Memory B cell (primary cell): Measurements from ENCODE around the gene FTO.
A peak's percentile ranks its signal among the peaks of the same experiment; 100 is the strongest.
"Not testable (repeated sequence)": the region's sequence is repeated elsewhere in the genome, so short reads cannot be mapped to it uniquely, and the experiment has no call there.

Source experiments
- ATAC-seq: fragments of 150-1000 bp; cut with Tn5 transposase; 2 replicates; pipeline ENCODE4 v1.10.0; 2021; ENCODE audit warnings: low read depth, mild to moderate bottlenecking, moderate library complexity
- DNase-seq, 2 donors: peaks; one replicate each; pipeline ENCODE4 v3.0.0; 2022; ENCODE audit warnings: low spot score in 2 of 2
- H3K27ac Mint-ChIP-seq: one replicate; pipeline ENCODE4 v1.8.0; 2022; ENCODE audit warnings: mild to moderate bottlenecking, moderate library complexity, mixed read lengths
- H3K27me3 Mint-ChIP-seq: one replicate; pipeline ENCODE4 v1.8.0; 2022; ENCODE audit warnings: mixed read lengths
- H3K36me3 Mint-ChIP-seq: one replicate; pipeline ENCODE4 v1.8.0; 2022; ENCODE audit warnings: mild to moderate bottlenecking, mixed read lengths
- H3K4me1 Mint-ChIP-seq: one replicate; pipeline ENCODE4 v1.8.0; 2022; ENCODE audit warnings: mixed read lengths
- H3K4me3 Mint-ChIP-seq: one replicate; pipeline ENCODE4 v1.8.0; 2022; ENCODE audit warnings: mild to moderate bottlenecking, moderate library complexity, mixed read lengths
- H3K9me3 Mint-ChIP-seq: one replicate; pipeline ENCODE4 v1.8.0; 2022; ENCODE audit warnings: mixed read lengths

Gene FTO

GRCh38 chr16:53703590-53704444 lies at the start of gene FTO, which contains the start of gene RPGRIP1L:
FTO (plus strand) TSS chr16:53704156.
RPGRIP1L (minus strand) TSS chr16:53703859; CDS start chr16:53700723, 3,136 bp downstream.
- peaks cover 9% of the 10 kb centered on the region for H3K36me3 Mint-ChIP-seq
- no peaks in the 10 kb centered on the region for H3K27me3 Mint-ChIP-seq
- H3K4me3 Mint-ChIP-seq = peak within 1 kb of the TSS; percentile 96
- peak within 1 kb of the TSS; percentile 93 for H3K27ac Mint-ChIP-seq
- ATAC-seq = peak; percentile 92
- H3K4me1 Mint-ChIP-seq = peaks cover 21% of the 10 kb centered on the region
- H3K9me3 Mint-ChIP-seq = no peaks in the 10 kb centered on the region
- peak; percentile 90 to 96 for DNase-seq

DNA sequence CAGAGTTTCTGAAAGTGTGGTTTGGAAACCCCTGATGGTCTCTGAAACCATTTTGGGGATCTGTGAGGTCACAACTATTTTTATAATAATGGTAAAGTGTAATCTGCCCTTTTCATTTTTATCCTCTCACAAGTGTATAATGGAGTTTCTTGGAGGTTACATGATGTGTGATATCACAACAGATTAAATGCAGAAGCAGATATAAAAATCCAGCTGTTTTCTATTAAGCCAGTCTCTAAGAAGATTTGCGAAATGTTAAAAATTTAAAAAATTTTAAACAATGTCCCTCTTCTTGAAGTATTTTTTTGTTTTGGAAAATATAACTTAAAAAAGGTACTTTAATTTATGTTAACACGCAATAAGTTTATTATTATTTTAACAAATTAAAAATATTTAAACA lies 49.0 kb upstream of the FTO start:
- DNase-seq (no peak), ATAC-seq (no peak)
- Mint-ChIP-seq H3K4me3 (no peak overlapping the region), H3K36me3 (peaks cover 20% of the 10 kb centered on the region), H3K27ac (no peak overlapping the region), H3K4me1 (no peaks in the 10 kb centered on the region), H3K27me3 (no peaks in the 10 kb centered on the region), H3K9me3 (no peaks in the 10 kb centered on the region)

- Mint-ChIP-seq H3K9me3 (no peaks in the 10 kb centered on the region), H3K4me3 (no peak overlapping the region), H3K27ac (no peak overlapping the region), H3K4me1 (no peaks in the 10 kb centered on the region), H3K27me3 (no peaks in the 10 kb centered on the region), H3K36me3 (peaks cover 4% of the 10 kb centered on the region)
- ATAC-seq (no peak), DNase-seq (no peak)
Observed at GRCh38 chr16:53662072-53662471, 41.9 kb upstream of the FTO start.

- Mint-ChIP-seq H3K4me3 (no peak overlapping the region), H3K27ac (no peak overlapping the region), H3K9me3 (no peaks in the 10 kb centered on the region), H3K36me3 (no peaks in the 10 kb centered on the region), H3K27me3 (no peaks in the 10 kb centered on the region), H3K4me1 (no peaks in the 10 kb centered on the region)
- DNase-seq (no peak), ATAC-seq (no peak)
Observed at GRCh38 chr16:53664724-53665345, 39.1 kb upstream of the FTO start.

DNA sequence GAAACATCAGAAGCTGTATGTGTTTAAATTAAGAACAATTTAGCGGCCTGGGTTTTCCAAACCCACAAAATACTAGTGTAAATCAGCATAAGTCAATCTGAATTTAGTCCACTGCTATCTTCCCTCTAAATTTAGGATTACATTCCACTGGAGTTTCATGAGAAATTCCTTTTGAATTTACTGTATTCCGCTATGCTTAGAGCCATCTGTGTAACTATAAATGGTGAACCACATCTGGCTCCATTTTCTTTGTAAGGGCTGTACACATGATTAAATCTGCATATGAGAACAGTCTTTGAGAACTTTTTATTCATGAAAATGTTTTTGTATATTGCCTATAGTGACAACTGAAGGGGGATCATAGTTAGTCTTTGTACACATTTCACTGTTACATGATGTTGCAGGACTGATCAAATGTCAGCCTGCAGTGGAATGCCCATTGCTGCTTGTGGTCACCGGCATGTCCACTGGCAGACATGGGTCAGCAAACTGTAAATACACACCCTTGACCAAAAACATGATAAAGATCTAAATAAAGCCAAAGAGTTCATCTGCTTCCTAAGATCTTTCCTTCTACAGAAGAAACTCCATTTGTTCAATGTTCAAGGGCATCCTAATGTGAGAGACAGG lies 37.1 kb upstream of the FTO start:
- Mint-ChIP-seq H3K27ac (no peak overlapping the region), H3K4me1 (no peaks in the 10 kb centered on the region), H3K36me3 (peaks cover 2% of the 10 kb centered on the region), H3K27me3 (no peaks in the 10 kb centered on the region), H3K9me3 (no peaks in the 10 kb centered on the region), H3K4me3 (no peak overlapping the region)
- ATAC-seq (no peak), DNase-seq (no peak)

- Mint-ChIP-seq H3K9me3 (no peaks in the 10 kb centered on the region), H3K4me3 (no peak overlapping the region), H3K4me1 (no peaks in the 10 kb centered on the region), H3K27ac (no peak overlapping the region), H3K36me3 (peaks cover 2% of the 10 kb centered on the region), H3K27me3 (no peaks in the 10 kb centered on the region)
- no peak for DNase-seq
- ATAC-seq = no peak
Observed at GRCh38 chr16:53668869-53669268, 35.1 kb upstream of the FTO start.

DNA sequence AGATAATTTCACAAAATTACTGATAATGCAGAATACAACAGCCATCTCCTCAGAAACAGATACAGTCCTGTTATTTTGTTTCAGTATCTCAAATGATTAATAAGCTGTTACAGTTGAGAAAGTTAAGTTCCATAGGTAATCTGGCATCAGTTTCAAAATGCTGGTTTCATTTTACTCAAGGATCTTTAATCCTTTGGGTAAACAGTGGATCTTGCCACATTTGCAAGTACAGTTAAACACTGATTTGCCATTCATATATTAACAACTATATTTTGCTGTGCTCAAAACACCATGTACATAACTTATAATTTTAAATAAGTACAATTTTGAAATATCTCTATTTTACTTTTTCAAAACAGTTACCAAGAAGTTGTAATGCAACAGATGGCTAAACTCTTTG lies 31.5 kb upstream of the FTO start:
- H3K4me1 Mint-ChIP-seq = no peaks in the 10 kb centered on the region
- no peak overlapping the region for H3K27ac Mint-ChIP-seq
- DNase-seq (no peak), ATAC-seq (no peak)
- H3K36me3 Mint-ChIP-seq = peaks cover 2% of the 10 kb centered on the region
- H3K4me3 Mint-ChIP-seq = no peak overlapping the region
- no peaks in the 10 kb centered on the region for H3K27me3 Mint-ChIP-seq
- H3K9me3 Mint-ChIP-seq = no peaks in the 10 kb centered on the region

GRCh38 chr16:53673189-53673588 lies 30.8 kb upstream of the FTO start:
- ATAC-seq (no peak), DNase-seq (no peak)
- Mint-ChIP-seq H3K27me3 (no peaks in the 10 kb centered on the region), H3K36me3 (peaks cover 2% of the 10 kb centered on the region), H3K27ac (no peak overlapping the region), H3K9me3 (no peaks in the 10 kb centered on the region), H3K4me3 (no peak overlapping the region), H3K4me1 (no peaks in the 10 kb centered on the region)

GRCh38 chr16:53678155-53678554 lies 25.8 kb upstream of the FTO start:
- Mint-ChIP-seq H3K4me1 (no peaks in the 10 kb centered on the region), H3K4me3 (no peak overlapping the region), H3K27ac (no peak overlapping the region), H3K9me3 (no peaks in the 10 kb centered on the region), H3K27me3 (no peaks in the 10 kb centered on the region), H3K36me3 (peaks cover 4% of the 10 kb centered on the region)
- ATAC-seq (no peak), DNase-seq (no peak)

- Mint-ChIP-seq H3K4me3 (no peak overlapping the region), H3K36me3 (peaks cover 11% of the 10 kb centered on the region), H3K27me3 (no peaks in the 10 kb centered on the region), H3K9me3 (no peaks in the 10 kb centered on the region), H3K27ac (no peak overlapping the region), H3K4me1 (no peaks in the 10 kb centered on the region)
- DNase-seq (no peak), ATAC-seq (no peak)
Observed at GRCh38 chr16:53678756-53679343, 25.1 kb upstream of the FTO start.

DNA sequence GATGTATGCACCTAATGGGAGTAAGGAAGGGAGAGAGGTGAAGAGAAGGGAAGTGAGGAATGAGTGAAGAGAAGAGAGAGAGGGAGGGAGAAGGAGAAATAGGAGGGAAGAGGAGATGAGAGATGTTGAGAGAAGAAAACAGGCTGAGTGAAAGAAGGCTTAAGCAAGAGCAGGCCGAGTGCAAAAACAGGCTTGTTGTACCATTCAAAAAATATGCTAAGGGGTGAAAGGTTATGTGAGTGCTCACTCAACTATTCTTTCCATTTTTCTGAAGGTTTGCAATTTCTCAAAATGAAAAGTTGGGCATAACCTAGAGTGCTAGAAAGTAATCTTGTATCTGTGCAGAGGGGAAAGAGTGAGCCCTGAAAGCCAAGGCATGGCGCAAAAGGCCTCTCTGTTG lies 23.2 kb upstream of the FTO start:
- Mint-ChIP-seq H3K36me3 (peaks cover 20% of the 10 kb centered on the region), H3K4me3 (no peak overlapping the region), H3K4me1 (no peaks in the 10 kb centered on the region), H3K9me3 (no peaks in the 10 kb centered on the region), H3K27me3 (no peaks in the 10 kb centered on the region), H3K27ac (no peak overlapping the region)
- ATAC-seq = no peak
- no peak for DNase-seq

DNA sequence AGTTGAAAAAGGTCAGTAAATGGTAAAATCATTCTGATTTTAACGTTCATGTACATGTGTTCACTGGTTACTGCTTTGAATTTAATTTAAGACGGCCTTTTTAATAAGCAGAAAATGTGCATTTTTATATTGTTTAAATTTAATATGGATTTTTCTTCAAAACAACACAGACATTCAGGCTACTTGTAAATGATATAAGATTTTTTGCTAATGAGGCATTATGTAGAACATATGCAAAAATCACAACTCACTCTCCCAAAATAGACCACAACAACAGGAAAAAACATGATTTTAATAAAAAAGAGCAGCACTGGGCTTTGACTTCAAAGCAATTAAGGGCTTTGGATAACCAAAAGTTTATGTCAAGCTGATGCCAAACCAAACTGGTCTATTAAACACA lies 22.6 kb upstream of the FTO start:
- no peak overlapping the region for H3K4me3 Mint-ChIP-seq

DNA sequence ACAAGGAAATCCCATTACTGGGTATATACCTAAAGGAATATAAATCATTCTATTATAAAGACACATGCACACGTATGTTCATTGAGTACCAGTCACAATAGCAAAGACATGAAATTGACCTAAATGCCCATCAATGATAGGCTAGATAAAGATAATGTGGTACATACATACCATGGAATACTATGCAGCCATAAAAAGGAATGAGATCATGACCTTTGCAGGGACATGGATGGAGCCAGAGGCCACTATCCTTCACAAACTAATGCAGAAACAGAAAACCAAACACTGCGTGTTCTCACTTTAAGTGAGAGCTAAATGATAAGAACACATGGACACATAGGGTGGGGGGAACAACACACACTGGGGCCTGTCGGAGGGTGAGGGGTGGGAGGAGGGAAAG lies 18.6 kb upstream of the FTO start:
- H3K4me1 Mint-ChIP-seq, H3K9me3 Mint-ChIP-seq, H3K27ac Mint-ChIP-seq, H3K4me3 Mint-ChIP-seq, H3K27me3 Mint-ChIP-seq, DNase-seq, ATAC-seq: not testable (repeated sequence)
- H3K36me3 Mint-ChIP-seq = peaks cover 22% of the 10 kb centered on the region

More for the DNA sequence above, 22.6 kb upstream of the FTO start:
- H3K27me3 Mint-ChIP-seq = no peaks in the 10 kb centered on the region
- H3K27ac Mint-ChIP-seq = no peak overlapping the region
- no peak for ATAC-seq
- H3K9me3 Mint-ChIP-seq = no peaks in the 10 kb centered on the region
- no peaks in the 10 kb centered on the region for H3K4me1 Mint-ChIP-seq
- peaks cover 22% of the 10 kb centered on the region for H3K36me3 Mint-ChIP-seq
- no peak for DNase-seq

GRCh38 chr16:53686710-53687109 lies 17.2 kb upstream of the FTO start:
- no peaks in the 10 kb centered on the region for H3K4me1 Mint-ChIP-seq
- no peak overlapping the region for H3K4me3 Mint-ChIP-seq
- no peak for ATAC-seq
- no peaks in the 10 kb centered on the region for H3K27me3 Mint-ChIP-seq
- no peaks in the 10 kb centered on the region for H3K9me3 Mint-ChIP-seq
- no peak overlapping the region for H3K27ac Mint-ChIP-seq
- peaks cover 18% of the 10 kb centered on the region for H3K36me3 Mint-ChIP-seq
- no peak for DNase-seq
